Measurements from ENCODE around the gene KCNK7. TPM values are rescaled to one million over a fixed set of nuclear protein-coding genes. Genes with fewer than 3 reads are reported as not detected.

The KCNK7 gene
- total RNA-seq, 4 donors from 2014 or later = 0.26 to 5.8 TPM; not detected in 2

DNA sequence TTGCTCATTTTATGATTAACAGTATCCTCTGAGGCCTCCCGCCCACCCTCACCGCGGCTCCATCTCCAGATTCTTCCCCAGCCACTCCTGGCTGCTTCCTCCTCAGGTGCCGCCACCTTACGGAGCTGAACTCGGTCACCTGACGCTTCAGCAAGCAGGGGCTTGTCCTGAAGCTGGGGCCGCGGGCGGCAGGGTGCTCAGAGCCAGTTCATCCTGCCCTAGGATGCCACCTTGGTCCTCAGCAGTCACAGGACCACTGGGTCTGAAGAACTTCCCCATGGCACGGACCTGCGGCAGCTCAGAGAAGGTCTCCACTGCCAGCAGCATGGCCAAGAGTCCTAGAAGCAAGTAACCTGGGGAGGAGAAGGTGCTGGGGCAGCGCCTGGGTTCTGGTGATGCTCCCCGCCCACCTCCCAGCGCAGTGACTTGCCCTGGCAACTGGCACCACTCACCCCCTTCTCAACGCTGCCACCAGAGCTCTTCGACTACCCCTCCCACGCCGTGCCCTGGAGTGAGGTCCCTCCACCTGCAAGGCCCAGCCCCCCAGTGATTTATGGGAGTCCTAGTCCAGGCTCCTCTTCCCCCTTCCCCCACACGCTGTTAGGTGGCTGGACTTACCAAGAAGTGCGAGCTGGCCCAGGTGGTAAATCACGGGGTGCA is 2.6 kb downstream of the KCNK7 start:
- no peak overlapping the region for H3K27ac ChIP-seq
- no peaks in the 10 kb centered on the region for H3K27me3 ChIP-seq
- peaks cover 0 to 3% of the 10 kb centered on the region in 2 donors for H3K4me1 ChIP-seq
- H3K36me3 ChIP-seq = no peaks in the 10 kb centered on the region
- no peak overlapping the region for H3K4me3 ChIP-seq
- no peak for TF ChIP-seq POLR2A (IDR thresholded peaks at IDR 0.05)
- TF ChIP-seq, protein P1, sequence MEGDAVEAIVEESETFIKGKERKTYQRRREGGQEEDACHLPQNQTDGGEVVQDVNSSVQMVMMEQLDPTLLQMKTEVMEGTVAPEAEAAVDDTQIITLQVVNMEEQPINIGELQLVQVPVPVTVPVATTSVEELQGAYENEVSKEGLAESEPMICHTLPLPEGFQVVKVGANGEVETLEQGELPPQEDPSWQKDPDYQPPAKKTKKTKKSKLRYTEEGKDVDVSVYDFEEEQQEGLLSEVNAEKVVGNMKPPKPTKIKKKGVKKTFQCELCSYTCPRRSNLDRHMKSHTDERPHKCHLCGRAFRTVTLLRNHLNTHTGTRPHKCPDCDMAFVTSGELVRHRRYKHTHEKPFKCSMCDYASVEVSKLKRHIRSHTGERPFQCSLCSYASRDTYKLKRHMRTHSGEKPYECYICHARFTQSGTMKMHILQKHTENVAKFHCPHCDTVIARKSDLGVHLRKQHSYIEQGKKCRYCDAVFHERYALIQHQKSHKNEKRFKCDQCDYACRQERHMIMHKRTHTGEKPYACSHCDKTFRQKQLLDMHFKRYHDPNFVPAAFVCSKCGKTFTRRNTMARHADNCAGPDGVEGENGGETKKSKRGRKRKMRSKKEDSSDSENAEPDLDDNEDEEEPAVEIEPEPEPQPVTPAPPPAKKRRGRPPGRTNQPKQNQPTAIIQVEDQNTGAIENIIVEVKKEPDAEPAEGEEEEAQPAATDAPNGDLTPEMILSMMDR (IDR thresholded peaks at IDR 0.05) = no peak
- H3K9me3 ChIP-seq = no peaks in the 10 kb centered on the region
- intact Hi-C loops (cut with DNase I; ENCODE audit: low total_unique reads) = no loop called here
- no peak for DNase-seq

DNA sequence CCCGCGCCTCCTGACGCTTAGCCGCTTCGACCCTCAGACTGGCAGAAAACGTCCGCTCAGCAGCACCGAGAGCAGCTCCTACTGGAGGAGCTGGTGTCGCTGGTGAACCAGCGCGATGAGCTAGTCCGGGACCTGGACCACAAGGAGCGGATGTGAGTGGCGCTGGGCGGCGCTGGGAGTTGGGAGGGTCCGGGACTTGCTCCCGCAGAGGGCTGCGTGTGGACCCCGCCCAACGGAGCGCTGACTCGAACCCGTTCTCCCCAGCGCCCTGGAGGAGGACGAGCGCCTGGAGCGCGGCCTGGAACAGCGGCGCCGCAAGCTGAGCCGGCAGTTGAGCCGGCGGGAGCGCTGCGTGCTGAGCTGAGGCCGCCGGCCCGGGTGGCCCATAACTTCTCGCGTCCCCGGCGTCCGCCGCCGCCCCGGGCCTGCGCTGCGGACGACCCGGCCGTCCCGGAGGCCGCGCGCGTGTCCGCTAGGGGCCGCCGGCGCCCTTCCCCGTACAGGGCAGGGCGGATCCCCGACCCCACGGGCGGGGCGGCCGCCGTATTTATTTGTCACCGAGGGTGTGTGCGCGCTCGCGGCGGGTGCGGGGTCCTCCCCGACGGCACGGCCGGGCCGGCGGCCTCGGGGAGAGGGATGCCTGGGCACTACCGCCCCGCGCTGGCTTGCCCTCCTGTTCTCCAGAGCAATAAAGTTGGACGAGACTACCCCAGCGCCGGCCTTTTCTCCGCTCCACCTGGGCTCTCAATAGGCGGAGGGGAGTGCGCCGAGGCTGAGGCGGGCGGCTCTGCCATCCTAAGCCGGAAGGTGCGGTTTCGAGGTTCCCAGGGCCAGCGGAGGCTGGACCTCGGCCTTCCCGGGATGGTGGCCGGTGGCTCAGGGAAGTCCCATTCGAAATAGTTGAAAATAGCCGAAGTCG is 3.4 kb downstream of the KCNK7 start:
- no peak overlapping the region for H3K4me3 ChIP-seq
- H3K9me3 ChIP-seq = no peaks in the 10 kb centered on the region
- no peak overlapping the region for H3K27ac ChIP-seq
- H3K4me1 ChIP-seq = peaks cover 0 to 9% of the 10 kb centered on the region in 2 donors
- no peak for DNase-seq
- TF ChIP-seq, protein P1 (IDR thresholded peaks at IDR 0.05) = no peak
- TF ChIP-seq POLR2A (IDR thresholded peaks at IDR 0.05) = no peak
- no peaks in the 10 kb centered on the region for H3K36me3 ChIP-seq
- intact Hi-C loops (cut with DNase I; ENCODE audit: low total_unique reads) = no loop called here
- H3K27me3 ChIP-seq = no peaks in the 10 kb centered on the region

DNA sequence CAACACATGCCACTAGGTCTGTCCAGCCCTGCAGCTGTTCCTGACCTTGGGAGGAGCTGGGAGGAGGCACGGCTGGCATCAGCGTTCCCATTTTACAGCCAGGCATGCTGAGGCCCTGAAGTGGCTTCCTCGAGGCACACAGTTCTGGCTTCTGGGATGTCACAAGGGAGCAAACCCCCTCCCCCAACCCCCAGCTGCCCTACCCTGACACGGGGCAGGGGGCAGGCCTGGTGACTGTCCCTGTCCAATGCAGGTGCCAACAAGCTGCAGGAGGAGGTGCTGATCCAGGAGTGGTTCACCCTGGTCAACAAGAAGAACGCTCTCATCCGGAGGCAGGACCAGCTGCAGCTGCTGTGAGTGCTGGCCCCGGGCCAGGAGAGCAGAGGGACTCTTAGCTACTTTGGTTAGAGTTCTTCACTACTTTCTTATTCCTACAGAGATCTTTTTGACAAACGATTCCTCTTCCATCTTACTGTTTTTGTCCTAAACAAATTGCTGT is 5.3 kb downstream of the KCNK7 start:
- TF ChIP-seq POLR2A (IDR thresholded peaks at IDR 0.05) = no peak
- H3K36me3 ChIP-seq = no peaks in the 10 kb centered on the region
- intact Hi-C loops (cut with DNase I; ENCODE audit: low total_unique reads) = no loop called here
- no peak for DNase-seq
- no peak overlapping the region for H3K27ac ChIP-seq
- no peaks in the 10 kb centered on the region for H3K27me3 ChIP-seq
- H3K4me1 ChIP-seq = peaks cover 0 to 9% of the 10 kb centered on the region in 2 donors
- no peaks in the 10 kb centered on the region for H3K9me3 ChIP-seq
- H3K4me3 ChIP-seq = no peak overlapping the region

DNA sequence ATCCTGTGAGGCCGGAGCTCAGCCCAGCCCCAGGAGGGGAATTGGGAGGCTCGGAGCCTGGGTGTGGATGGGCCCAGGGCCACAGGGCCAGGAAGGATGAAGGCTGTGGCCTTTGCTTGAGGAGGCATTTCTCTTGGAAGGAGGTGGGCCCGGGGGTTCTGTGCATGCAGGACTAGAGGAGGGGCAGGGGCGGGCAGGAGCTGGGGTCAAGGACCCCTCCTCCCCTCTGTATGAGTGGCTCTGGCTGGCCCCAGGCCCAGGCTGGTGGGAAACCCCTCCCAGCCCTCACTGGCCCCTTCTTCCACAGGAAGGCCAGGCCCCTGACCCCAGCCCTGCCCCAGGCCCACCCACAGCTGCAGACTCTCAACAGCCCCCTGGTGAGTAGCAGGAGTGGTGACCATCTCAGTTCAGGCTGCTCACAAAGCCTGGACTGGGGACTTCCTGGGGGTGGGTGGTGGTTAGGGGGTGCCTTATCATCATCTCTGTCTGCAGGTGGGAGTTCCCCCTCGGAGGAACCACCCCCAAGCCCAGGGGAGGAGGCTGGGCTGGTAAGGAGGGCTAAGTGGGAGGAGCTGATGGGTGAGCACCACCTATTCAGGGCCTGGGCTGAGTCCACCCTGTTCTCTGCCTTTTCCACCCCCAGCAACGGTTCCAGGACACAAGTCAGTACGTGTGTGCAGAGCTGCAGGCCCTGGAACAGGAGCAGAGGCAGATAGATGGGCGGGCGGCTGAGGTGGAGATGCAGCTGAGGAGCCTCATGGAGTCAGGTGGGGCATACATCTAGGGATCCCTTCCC is 6.0 kb downstream of the KCNK7 start:
- H3K4me3 ChIP-seq = no peak overlapping the region
- no peak for DNase-seq
- intact Hi-C loops (cut with DNase I; ENCODE audit: low total_unique reads) = loop anchor here (10.0 kb wide), 1 partner anchor 55 kb away; no protein-coding TSS in a partner anchor
- H3K27me3 ChIP-seq = no peaks in the 10 kb centered on the region
- no peaks in the 10 kb centered on the region for H3K36me3 ChIP-seq
- H3K27ac ChIP-seq = peak overlapping the region in 1 of 2 donors; percentile 10
- TF ChIP-seq, protein P1 (IDR thresholded peaks at IDR 0.05) = no peak
- H3K4me1 ChIP-seq = peaks cover 0 to 9% of the 10 kb centered on the region in 2 donors
- no peaks in the 10 kb centered on the region for H3K9me3 ChIP-seq

Measured in uterus (tissue), 4 donors.